GM23338 (cell line): Measurements from ENCODE around the gene BANF1. TPM values are rescaled to one million over a fixed set of nuclear protein-coding genes. Genes with fewer than 3 reads are reported as not detected.
A peak's percentile ranks its signal among the peaks of the same experiment; 100 is the strongest.

ENCODE experiments used
- ATAC-seq: fragments of 200-7000 bp; cut with Tn5 transposase; 3 replicates; pipeline ENCODE4 v1.9.1; 2020
- DNase-seq: peaks from one replicate; pipeline ENCODE4 v3.0.0-alpha.2; 2015; ENCODE audit warnings: low spot score
- H2AFZ ChIP-seq: fragments of 200-600 bp; sonication (generic); 2 replicates; pipeline ENCODE4 v1.8.0; 2016; ENCODE audit warnings: antibody characterized with exemption, mild to moderate bottlenecking, moderate library complexity
- H3F3A ChIP-seq: fragments of 200-600 bp; sonication (generic); replicated peaks from 2 replicates; pipeline ENCODE4 v1.8.0; 2017; ENCODE audit warnings: antibody characterized with exemption, mixed run types, low read depth
- H3K27ac ChIP-seq: fragments of 200-600 bp; sonication (generic); 2 replicates; pipeline ENCODE4 v1.6.1; 2016; ENCODE audit warnings: low read depth
- H3K27me3 ChIP-seq: fragments of 200-600 bp; sonication (generic); 2 replicates; pipeline ENCODE4 v1.8.0; 2016; ENCODE audit warnings: mild to moderate bottlenecking, mixed run types, moderate library complexity; ENCODE audit not compliant: insufficient read depth
- H3K36me3 ChIP-seq: fragments of 200-600 bp; sonication (generic); 2 replicates; pipeline ENCODE4 v1.8.0; 2016; ENCODE audit warnings: mild to moderate bottlenecking; ENCODE audit not compliant: insufficient read depth
- H3K4me1 ChIP-seq: fragments of 200-600 bp; sonication (generic); 2 replicates; pipeline ENCODE4 v1.8.0; 2016; ENCODE audit warnings: mild to moderate bottlenecking, moderate library complexity; ENCODE audit not compliant: insufficient read depth
- H3K4me2 ChIP-seq: fragments of 200-600 bp; sonication (generic); 2 replicates; pipeline ENCODE4 v1.7.1; 2017; ENCODE audit warnings: mixed run types
- H3K4me3 ChIP-seq: fragments of 200-600 bp; sonication (generic); 2 replicates; pipeline ENCODE4 v1.6.1; 2016; ENCODE audit warnings: mixed run types
- H3K79me2 ChIP-seq: fragments of 200-600 bp; sonication (generic); replicated peaks from 2 replicates; pipeline ENCODE4 v1.8.0; 2017; ENCODE audit warnings: mild to moderate bottlenecking; ENCODE audit not compliant: insufficient read depth
- H3K9me2 ChIP-seq: fragments of 200-600 bp; sonication (generic); 2 replicates; pipeline ENCODE4 v1.8.0; 2017; ENCODE audit not compliant: insufficient read depth
- H4K20me1 ChIP-seq: fragments of 200-600 bp; sonication (generic); replicated peaks from 2 replicates; pipeline ENCODE4 v1.8.0; 2017; ENCODE audit warnings: mild to moderate bottlenecking; ENCODE audit not compliant: insufficient read depth
- H3K27ac Mint-ChIP-seq: 2 replicates; pipeline ENCODE4 v1.8.0; 2020; ENCODE audit warnings: inconsistent platforms, mild to moderate bottlenecking, moderate library complexity, mixed read lengths
- H3K27me3 Mint-ChIP-seq: 3 replicates; pipeline ENCODE4 v1.8.0; 2022; ENCODE audit warnings: low read depth, mild to moderate bottlenecking, moderate library complexity, mixed read lengths, inconsistent platforms; ENCODE audit not compliant: insufficient read depth, poor library complexity
- H3K36me3 Mint-ChIP-seq: 3 replicates; pipeline ENCODE4 v1.8.0; 2021; ENCODE audit warnings: low read depth, mild to moderate bottlenecking, inconsistent platforms, moderate library complexity, mixed read lengths
- H3K4me1 Mint-ChIP-seq: 3 replicates; pipeline ENCODE4 v1.8.0; 2020; ENCODE audit warnings: mild to moderate bottlenecking, inconsistent platforms, mixed read lengths
- H3K4me3 Mint-ChIP-seq: 3 replicates; pipeline ENCODE4 v1.8.0; 2021; ENCODE audit warnings: moderate library complexity, mild to moderate bottlenecking, inconsistent platforms, mixed read lengths
- H3K9me3 Mint-ChIP-seq: 3 replicates; pipeline ENCODE4 v1.8.0; 2020; ENCODE audit warnings: moderate library complexity, mild to moderate bottlenecking, inconsistent platforms, mixed read lengths
- EZH2 ChIP-seq: fragments of 200-600 bp; sonication (generic); IDR thresholded peaks from one replicate; pipeline ENCODE4 v1.8.0; 2017; ENCODE audit warnings: antibody characterized with exemption, mild to moderate bottlenecking, low read depth; ENCODE audit not compliant: unreplicated experiment
- EZH2phosphoT487 ChIP-seq: fragments of 200-600 bp; sonication (generic); IDR thresholded peaks from one replicate; pipeline ENCODE4 v1.8.1; 2018; ENCODE audit warnings: antibody characterized with exemption; ENCODE audit not compliant: unreplicated experiment
- JUNB ChIP-seq: IDR thresholded peaks from one replicate; pipeline ENCODE4 v1.6.1; 2016; ENCODE audit warnings: antibody characterized with exemption; ENCODE audit not compliant: unreplicated experiment
- NANOG ChIP-seq: IDR thresholded peaks from 2 replicates; pipeline ENCODE4 v1.6.1; 2016; ENCODE audit warnings: antibody characterized with exemption, borderline replicate concordance
- POLR2AphosphoS5 ChIP-seq: IDR thresholded peaks from 2 replicates; pipeline ENCODE4 v1.6.1; 2016; ENCODE audit warnings: antibody characterized with exemption, low read depth
- STAT1 ChIP-seq: IDR thresholded peaks from one replicate; pipeline ENCODE4 v1.6.1; 2016; ENCODE audit warnings: antibody characterized with exemption; ENCODE audit not compliant: unreplicated experiment
- polyA plus RNA-seq: library from polyadenylated mRNA; unstranded; fragments of >200 nt; fragmentation: Nextera tagmentation; extraction: Ambion mirVana; gene quantifications from 2 replicates; pipeline ENCODE4 v1.2.1, GENCODE V29; 2016
- total RNA-seq: library from RNA; depleted of rRNA; stranded (reverse); fragments of >200 nt; shearing (Covaris generic); gene quantifications from 2 replicates; pipeline ENCODE4 v1.2.3, GENCODE V29; 2014
- TF ChIP-seq, protein P1 (sequence below): fragments of 250-450 bp; sonication (Bioruptor Pico); IDR thresholded peaks from 2 replicates; pipeline ENCODE4 v1.5.0; 2020; ENCODE audit warnings: mild to moderate bottlenecking, moderate library complexity
- TF ChIP-seq, protein P2 (sequence below), 2 experiments: fragments of 200-600 bp in 1 of 2; sonication (generic) in 1 of 2; conservative IDR thresholded peaks; 2 replicates each; pipeline versions ENCODE4 v1.5.1 to v1.6.1; 2016 to 2017; ENCODE audit warnings: antibody characterized with exemption in 2 of 2, low read depth in 2 of 2, mild to moderate bottlenecking in 2 of 2, moderate library complexity in 1 of 2

Gene BANF1
- total and polyA plus RNA-seq, 2 experiments from 2014 or later: 58.2 to 765 TPM

- TF ChIP-seq, protein P1, sequence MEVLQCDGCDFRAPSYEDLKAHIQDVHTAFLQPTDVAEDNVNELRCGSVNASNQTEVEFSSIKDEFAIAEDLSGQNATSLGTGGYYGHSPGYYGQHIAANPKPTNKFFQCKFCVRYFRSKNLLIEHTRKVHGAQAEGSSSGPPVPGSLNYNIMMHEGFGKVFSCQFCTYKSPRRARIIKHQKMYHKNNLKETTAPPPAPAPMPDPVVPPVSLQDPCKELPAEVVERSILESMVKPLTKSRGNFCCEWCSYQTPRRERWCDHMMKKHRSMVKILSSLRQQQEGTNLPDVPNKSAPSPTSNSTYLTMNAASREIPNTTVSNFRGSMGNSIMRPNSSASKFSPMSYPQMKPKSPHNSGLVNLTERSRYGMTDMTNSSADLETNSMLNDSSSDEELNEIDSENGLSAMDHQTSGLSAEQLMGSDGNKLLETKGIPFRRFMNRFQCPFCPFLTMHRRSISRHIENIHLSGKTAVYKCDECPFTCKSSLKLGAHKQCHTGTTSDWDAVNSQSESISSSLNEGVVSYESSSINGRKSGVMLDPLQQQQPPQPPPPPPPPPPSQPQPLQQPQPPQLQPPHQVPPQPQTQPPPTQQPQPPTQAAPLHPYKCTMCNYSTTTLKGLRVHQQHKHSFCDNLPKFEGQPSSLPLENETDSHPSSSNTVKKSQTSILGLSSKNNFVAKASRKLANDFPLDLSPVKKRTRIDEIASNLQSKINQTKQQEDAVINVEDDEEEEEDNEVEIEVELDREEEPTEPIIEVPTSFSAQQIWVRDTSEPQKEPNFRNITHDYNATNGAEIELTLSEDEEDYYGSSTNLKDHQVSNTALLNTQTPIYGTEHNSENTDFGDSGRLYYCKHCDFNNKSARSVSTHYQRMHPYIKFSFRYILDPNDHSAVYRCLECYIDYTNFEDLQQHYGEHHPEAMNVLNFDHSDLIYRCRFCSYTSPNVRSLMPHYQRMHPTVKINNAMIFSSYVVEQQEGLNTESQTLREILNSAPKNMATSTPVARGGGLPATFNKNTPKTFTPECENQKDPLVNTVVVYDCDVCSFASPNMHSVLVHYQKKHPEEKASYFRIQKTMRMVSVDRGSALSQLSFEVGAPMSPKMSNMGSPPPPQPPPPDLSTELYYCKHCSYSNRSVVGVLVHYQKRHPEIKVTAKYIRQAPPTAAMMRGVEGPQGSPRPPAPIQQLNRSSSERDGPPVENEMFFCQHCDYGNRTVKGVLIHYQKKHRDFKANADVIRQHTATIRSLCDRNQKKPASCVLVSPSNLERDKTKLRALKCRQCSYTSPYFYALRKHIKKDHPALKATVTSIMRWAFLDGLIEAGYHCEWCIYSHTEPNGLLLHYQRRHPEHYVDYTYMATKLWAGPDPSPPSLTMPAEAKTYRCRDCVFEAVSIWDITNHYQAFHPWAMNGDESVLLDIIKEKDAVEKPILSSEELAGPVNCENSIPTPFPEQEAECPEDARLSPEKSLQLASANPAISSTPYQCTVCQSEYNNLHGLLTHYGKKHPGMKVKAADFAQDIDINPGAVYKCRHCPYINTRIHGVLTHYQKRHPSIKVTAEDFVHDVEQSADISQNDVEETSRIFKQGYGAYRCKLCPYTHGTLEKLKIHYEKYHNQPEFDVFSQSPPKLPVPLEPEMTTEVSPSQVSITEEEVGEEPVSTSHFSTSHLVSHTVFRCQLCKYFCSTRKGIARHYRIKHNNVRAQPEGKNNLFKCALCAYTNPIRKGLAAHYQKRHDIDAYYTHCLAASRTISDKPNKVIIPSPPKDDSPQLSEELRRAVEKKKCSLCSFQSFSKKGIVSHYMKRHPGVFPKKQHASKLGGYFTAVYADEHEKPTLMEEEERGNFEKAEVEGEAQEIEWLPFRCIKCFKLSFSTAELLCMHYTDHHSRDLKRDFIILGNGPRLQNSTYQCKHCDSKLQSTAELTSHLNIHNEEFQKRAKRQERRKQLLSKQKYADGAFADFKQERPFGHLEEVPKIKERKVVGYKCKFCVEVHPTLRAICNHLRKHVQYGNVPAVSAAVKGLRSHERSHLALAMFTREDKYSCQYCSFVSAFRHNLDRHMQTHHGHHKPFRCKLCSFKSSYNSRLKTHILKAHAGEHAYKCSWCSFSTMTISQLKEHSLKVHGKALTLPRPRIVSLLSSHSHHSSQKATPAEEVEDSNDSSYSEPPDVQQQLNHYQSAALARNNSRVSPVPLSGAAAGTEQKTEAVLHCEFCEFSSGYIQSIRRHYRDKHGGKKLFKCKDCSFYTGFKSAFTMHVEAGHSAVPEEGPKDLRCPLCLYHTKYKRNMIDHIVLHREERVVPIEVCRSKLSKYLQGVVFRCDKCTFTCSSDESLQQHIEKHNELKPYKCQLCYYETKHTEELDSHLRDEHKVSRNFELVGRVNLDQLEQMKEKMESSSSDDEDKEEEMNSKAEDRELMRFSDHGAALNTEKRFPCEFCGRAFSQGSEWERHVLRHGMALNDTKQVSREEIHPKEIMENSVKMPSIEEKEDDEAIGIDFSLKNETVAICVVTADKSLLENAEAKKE: no peak
- no peak for TF ChIP-seq NANOG
- TF ChIP-seq EZH2: no peak
- no peak for TF ChIP-seq STAT1
These were observed 48.8 kb upstream of the BANF1 start (continued) for GRCh38 chr11:65953471-65953870.

GRCh38 chr11:65954771-65955170 is 47.5 kb upstream of the BANF1 start:
- H3K4me1 Mint-ChIP-seq: peaks cover 5% of the 10 kb centered on the region
- H3K27ac Mint-ChIP-seq: 0 out of 2 replicates have a peak overlapping the region, but pooled peaks have one; percentile 51
- H3K27me3 Mint-ChIP-seq: peaks cover 2% of the 10 kb centered on the region
- no peaks in the 10 kb centered on the region for H3K36me3 Mint-ChIP-seq
- peak overlapping the region; percentile 39; the same call in 1 of the 2 replicates for H3K27ac ChIP-seq
- H3K79me2 ChIP-seq: no peaks in the 10 kb centered on the region
- H3K4me3 ChIP-seq: no peak overlapping the region
- no peaks in the 10 kb centered on the region for H3K9me3 Mint-ChIP-seq
- H2AFZ ChIP-seq: no peak overlapping the region
- no peaks in the 10 kb centered on the region for H3K4me1 ChIP-seq
- no peaks in the 10 kb centered on the region for H3K36me3 ChIP-seq
- no peaks in the 10 kb centered on the region for H4K20me1 ChIP-seq
- 0 out of 2 replicates have a peak, but pooled peaks cover 3% of the 10 kb centered on the region for H3F3A ChIP-seq
- H3K9me2 ChIP-seq: no peaks in the 10 kb centered on the region
- no peak for DNase-seq
- ATAC-seq: no peak
- H3K27me3 ChIP-seq: no peaks in the 10 kb centered on the region
- H3K4me3 Mint-ChIP-seq: no peak overlapping the region
- no peak overlapping the region for H3K4me2 ChIP-seq
- TF ChIP-seq, protein P1: no peak
- TF ChIP-seq JUNB (no peak), STAT1 (no peak), NANOG (no peak), POLR2AphosphoS5 (no peak), EZH2phosphoT487 (no peak)
- TF ChIP-seq, protein P2, sequence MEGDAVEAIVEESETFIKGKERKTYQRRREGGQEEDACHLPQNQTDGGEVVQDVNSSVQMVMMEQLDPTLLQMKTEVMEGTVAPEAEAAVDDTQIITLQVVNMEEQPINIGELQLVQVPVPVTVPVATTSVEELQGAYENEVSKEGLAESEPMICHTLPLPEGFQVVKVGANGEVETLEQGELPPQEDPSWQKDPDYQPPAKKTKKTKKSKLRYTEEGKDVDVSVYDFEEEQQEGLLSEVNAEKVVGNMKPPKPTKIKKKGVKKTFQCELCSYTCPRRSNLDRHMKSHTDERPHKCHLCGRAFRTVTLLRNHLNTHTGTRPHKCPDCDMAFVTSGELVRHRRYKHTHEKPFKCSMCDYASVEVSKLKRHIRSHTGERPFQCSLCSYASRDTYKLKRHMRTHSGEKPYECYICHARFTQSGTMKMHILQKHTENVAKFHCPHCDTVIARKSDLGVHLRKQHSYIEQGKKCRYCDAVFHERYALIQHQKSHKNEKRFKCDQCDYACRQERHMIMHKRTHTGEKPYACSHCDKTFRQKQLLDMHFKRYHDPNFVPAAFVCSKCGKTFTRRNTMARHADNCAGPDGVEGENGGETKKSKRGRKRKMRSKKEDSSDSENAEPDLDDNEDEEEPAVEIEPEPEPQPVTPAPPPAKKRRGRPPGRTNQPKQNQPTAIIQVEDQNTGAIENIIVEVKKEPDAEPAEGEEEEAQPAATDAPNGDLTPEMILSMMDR (conservative IDR thresholded peaks at IDR 0.05; ENCODE audit: low read depth in 2 of 2): no peak
